Measurements from ENCODE around the gene SGPP1.

The SGPP1 gene, protein sequence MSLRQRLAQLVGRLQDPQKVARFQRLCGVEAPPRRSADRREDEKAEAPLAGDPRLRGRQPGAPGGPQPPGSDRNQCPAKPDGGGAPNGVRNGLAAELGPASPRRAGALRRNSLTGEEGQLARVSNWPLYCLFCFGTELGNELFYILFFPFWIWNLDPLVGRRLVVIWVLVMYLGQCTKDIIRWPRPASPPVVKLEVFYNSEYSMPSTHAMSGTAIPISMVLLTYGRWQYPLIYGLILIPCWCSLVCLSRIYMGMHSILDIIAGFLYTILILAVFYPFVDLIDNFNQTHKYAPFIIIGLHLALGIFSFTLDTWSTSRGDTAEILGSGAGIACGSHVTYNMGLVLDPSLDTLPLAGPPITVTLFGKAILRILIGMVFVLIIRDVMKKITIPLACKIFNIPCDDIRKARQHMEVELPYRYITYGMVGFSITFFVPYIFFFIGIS
- long read RNA-seq, result 0 reads

DNA sequence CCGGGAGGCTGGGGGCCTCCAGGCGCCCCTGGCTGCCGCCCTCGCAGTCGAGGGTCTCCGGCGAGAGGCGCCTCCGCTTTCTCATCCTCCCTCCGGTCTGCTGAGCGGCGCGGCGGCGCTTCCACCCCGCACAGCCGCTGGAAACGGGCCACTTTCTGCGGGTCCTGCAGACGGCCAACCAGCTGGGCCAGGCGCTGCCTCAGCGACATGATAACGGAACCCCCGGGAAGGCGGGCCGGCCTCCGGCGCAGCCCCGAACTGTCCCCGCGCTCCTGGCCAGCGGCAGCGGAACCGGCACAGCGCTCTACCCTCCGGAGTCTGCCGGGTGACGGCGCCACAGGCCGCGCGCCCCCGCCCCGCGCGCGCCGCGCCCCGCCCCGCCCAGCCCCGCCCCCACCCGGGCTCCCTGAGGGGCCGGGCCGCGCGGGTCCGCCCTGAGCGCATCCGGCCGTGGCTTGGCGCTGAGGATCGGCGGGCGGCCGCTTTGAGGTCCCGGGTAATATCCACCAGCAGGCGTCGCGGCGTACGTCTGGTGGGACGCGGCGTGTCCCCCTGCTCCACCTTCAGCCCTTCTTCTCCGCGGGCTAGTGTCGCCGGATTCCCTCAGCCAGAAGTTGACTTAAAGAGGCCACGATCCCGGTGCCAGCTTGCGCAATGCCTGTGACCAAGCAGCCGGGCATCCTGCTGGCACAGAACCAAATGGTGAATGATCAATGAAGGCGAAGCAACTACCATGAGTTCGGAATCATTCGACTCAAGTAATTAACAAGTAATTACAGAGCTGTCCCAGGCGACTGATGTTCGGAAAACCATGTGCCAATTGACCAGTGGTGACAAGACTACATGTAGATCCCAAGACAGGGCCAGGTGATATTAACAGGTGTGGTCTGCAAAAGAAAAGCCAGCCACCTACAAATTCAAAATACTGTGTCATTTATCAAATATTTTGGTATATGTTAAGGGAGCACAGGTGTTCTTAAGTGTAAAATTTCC is at the start of gene SGPP1:
SGPP1 (minus strand) TSS at position 330 of the 993 bp plus-strand sequence; CDS start at position 209, 121 bp downstream.
- TF ChIP-seq POLR2AphosphoS5 (IDR thresholded peaks at IDR 0.05; ENCODE audit: low read depth), result no peak
- TF ChIP-seq GABPA (IDR thresholded peaks at IDR 0.05; ENCODE audit: low read depth), result no peak
- no peak for TF ChIP-seq SPI1 (IDR thresholded peaks at IDR 0.05; ENCODE audit: borderline replicate concordance, low read depth)
- TF ChIP-seq, protein P1, sequence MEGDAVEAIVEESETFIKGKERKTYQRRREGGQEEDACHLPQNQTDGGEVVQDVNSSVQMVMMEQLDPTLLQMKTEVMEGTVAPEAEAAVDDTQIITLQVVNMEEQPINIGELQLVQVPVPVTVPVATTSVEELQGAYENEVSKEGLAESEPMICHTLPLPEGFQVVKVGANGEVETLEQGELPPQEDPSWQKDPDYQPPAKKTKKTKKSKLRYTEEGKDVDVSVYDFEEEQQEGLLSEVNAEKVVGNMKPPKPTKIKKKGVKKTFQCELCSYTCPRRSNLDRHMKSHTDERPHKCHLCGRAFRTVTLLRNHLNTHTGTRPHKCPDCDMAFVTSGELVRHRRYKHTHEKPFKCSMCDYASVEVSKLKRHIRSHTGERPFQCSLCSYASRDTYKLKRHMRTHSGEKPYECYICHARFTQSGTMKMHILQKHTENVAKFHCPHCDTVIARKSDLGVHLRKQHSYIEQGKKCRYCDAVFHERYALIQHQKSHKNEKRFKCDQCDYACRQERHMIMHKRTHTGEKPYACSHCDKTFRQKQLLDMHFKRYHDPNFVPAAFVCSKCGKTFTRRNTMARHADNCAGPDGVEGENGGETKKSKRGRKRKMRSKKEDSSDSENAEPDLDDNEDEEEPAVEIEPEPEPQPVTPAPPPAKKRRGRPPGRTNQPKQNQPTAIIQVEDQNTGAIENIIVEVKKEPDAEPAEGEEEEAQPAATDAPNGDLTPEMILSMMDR (IDR thresholded peaks at IDR 0.05; ENCODE audit: insufficient read depth, low read length), result no peak
- TF ChIP-seq, protein P2, sequence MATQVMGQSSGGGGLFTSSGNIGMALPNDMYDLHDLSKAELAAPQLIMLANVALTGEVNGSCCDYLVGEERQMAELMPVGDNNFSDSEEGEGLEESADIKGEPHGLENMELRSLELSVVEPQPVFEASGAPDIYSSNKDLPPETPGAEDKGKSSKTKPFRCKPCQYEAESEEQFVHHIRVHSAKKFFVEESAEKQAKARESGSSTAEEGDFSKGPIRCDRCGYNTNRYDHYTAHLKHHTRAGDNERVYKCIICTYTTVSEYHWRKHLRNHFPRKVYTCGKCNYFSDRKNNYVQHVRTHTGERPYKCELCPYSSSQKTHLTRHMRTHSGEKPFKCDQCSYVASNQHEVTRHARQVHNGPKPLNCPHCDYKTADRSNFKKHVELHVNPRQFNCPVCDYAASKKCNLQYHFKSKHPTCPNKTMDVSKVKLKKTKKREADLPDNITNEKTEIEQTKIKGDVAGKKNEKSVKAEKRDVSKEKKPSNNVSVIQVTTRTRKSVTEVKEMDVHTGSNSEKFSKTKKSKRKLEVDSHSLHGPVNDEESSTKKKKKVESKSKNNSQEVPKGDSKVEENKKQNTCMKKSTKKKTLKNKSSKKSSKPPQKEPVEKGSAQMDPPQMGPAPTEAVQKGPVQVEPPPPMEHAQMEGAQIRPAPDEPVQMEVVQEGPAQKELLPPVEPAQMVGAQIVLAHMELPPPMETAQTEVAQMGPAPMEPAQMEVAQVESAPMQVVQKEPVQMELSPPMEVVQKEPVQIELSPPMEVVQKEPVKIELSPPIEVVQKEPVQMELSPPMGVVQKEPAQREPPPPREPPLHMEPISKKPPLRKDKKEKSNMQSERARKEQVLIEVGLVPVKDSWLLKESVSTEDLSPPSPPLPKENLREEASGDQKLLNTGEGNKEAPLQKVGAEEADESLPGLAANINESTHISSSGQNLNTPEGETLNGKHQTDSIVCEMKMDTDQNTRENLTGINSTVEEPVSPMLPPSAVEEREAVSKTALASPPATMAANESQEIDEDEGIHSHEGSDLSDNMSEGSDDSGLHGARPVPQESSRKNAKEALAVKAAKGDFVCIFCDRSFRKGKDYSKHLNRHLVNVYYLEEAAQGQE (IDR thresholded peaks at IDR 0.05; ENCODE audit: insufficient replicate concordance, low read depth), result no peak
- peak within 1 kb of the TSS; percentile 46 for H3K27ac ChIP-seq (replicated peaks)
- DNase-seq (ENCODE audit: low read depth in 1 of 2, low spot score in 1 of 2), result peak; percentile 16 to 42
- H3K27me3 ChIP-seq (ENCODE audit: insufficient read depth, poor library complexity, severe bottlenecking), result peaks cover 3% of the 10 kb centered on the region
- peak within 1 kb of the TSS; percentile 56 for H3K4me3 ChIP-seq (replicated peaks; ENCODE audit: insufficient read depth, low read length)

DNA sequence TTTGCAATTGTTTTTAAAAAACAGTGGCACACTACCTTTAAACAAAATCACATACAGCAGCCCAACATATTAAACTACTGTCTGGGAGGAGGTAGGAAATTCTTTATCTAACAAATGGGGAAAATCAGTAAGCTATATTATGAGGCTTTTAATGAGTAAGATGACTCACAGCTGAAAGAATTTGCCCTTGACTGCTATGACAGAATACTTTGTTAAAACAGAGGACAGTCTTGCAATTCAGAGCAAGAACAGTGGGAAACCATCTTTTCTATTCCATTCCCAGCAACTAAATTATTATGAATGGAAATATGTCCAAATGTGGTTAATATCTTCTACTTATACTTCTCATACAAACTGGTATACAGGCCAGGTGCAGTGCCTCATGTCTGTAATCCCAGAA is 49.2 kb upstream of the SGPP1 start:
- Histone ChIP-seq H3K27me3 (ENCODE audit: insufficient read depth, poor library complexity, severe bottlenecking) (no peaks in the 10 kb centered on the region), H3K27ac (replicated peaks) (no peak overlapping the region), H3K4me3 (replicated peaks; ENCODE audit: insufficient read depth, low read length) (no peak overlapping the region)
- TF ChIP-seq GABPA (IDR thresholded peaks at IDR 0.05; ENCODE audit: low read depth), result no peak
- TF ChIP-seq, protein P1 (IDR thresholded peaks at IDR 0.05; ENCODE audit: insufficient read depth, low read length), result no peak
- TF ChIP-seq POLR2AphosphoS5 (IDR thresholded peaks at IDR 0.05; ENCODE audit: low read depth), result no peak
- no peak for TF ChIP-seq SPI1 (IDR thresholded peaks at IDR 0.05; ENCODE audit: borderline replicate concordance, low read depth)
- TF ChIP-seq, protein P2 (IDR thresholded peaks at IDR 0.05; ENCODE audit: insufficient replicate concordance, low read depth), result no peak
- no peak for DNase-seq (ENCODE audit: low read depth in 1 of 2, low spot score in 1 of 2)

DNA sequence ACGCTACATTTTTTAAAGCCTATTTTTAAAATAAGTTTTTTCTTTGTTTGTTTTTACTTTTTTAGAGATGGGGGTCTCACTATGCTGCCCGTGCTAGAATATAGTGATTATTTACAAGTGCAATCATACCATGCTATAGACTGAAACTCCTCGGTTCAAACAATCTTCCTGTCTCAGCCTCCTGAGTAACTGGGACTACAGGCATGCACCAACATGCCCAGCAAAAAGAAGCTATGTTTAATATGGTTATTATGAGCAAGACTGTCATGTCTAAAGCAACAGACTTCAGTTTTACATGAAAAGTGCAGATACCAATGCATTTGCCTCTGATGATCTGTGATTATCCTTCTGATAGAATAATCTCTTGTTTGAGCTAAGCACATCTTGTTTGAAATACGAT is 45.6 kb upstream of the SGPP1 start:
- TF ChIP-seq POLR2AphosphoS5 (IDR thresholded peaks at IDR 0.05; ENCODE audit: low read depth), result no peak
- TF ChIP-seq, protein P2 (IDR thresholded peaks at IDR 0.05; ENCODE audit: insufficient replicate concordance, low read depth), result no peak
- TF ChIP-seq, protein P1 (IDR thresholded peaks at IDR 0.05; ENCODE audit: insufficient read depth, low read length), result no peak
- no peak for TF ChIP-seq SPI1 (IDR thresholded peaks at IDR 0.05; ENCODE audit: borderline replicate concordance, low read depth)
- no peak for TF ChIP-seq GABPA (IDR thresholded peaks at IDR 0.05; ENCODE audit: low read depth)
- no peaks in the 10 kb centered on the region for H3K27me3 ChIP-seq (ENCODE audit: insufficient read depth, poor library complexity, severe bottlenecking)
- no peak for DNase-seq (ENCODE audit: low read depth in 1 of 2, low spot score in 1 of 2)
- H3K27ac ChIP-seq (replicated peaks), result no peak overlapping the region
- no peak overlapping the region for H3K4me3 ChIP-seq (replicated peaks; ENCODE audit: insufficient read depth, low read length)

All from HL-60 (cell line).